ENCODE measurements around the gene XXYLT1. TPM values are rescaled to one million over a fixed set of nuclear protein-coding genes. Genes with fewer than 3 reads are reported as not detected.

The XXYLT1 gene
- polyA plus RNA-seq, 3 donors, result 2.2 to 7.7 (median 4.6) TPM

DNA sequence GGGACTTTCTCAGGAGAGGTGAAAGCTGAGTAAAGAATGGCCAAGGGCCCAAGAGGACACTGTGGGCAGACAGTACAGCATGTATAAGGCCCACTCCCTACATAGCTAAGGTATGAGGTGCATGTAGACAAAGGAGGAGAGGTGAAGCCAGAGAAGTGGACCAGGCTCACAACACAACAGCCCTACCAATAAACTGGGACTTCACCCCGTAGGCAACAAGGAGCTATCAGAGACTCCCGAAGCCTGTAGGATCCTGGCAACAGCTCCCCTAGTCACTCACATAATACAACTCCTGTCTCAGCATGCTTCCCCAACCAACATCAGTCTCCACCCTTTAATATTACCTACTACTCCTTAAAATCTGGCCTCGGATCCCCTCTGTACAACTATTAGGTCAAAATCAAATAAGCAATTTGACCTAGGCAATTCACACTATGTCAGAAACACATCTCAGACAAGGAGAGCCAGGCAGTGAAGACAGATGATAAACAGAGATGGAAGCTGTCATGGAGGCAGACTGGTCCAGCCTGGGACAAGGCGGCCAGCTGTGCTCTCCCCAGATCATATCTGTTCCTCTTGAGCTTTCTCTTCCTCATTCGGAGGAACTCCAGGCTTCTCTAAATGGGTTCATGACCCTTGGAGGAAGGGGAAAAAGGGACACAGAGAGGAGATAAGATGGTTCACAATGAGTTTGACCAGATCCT lies 1.4 kb downstream of the XXYLT1 start:
- H3K27ac ChIP-seq (ENCODE audit: low read depth, low read length), result no peak overlapping the region

GRCh38 chr3:195268576-195269309 lies 2.2 kb downstream of the XXYLT1 start:
- 95 to 96% (median 96%) methylated on average over 11 of the region's 11 CpGs for WGBS, 3 donors
- no peak overlapping the region for H3K27ac ChIP-seq (ENCODE audit: low read depth, low read length)

More for the DNA sequence above, 1.4 kb downstream of the XXYLT1 start:
- 71 to 82% (median 75%) methylated on average over 5 of the region's 5 CpGs for WGBS, 3 donors

- WGBS, 3 donors, result 83 to 89% (median 88%) methylated on average over 3 of the region's 3 CpGs
- no peak overlapping the region for H3K27ac ChIP-seq (ENCODE audit: low read depth, low read length)
These were observed 3.9 kb downstream of the XXYLT1 start for GRCh38 chr3:195267096-195267495.

GRCh38 chr3:195266428-195266827 lies 4.5 kb downstream of the XXYLT1 start:
- 90 to 98% (median 94%) methylated on average over 5 of the region's 5 CpGs for WGBS, 3 donors
- no peak overlapping the region for H3K27ac ChIP-seq (ENCODE audit: low read depth, low read length)

GRCh38 chr3:195265363-195265976 lies 5.5 kb downstream of the XXYLT1 start:
- H3K27ac ChIP-seq (ENCODE audit: low read depth, low read length), result no peak overlapping the region
- WGBS, 3 donors, result 90 to 95% (median 94%) methylated on average over 13 of the region's 13 CpGs

GRCh38 chr3:195263925-195264600 lies 6.9 kb downstream of the XXYLT1 start:
- no peak overlapping the region for H3K27ac ChIP-seq (ENCODE audit: low read depth, low read length)
- WGBS, 3 donors, result 92 to 95% (median 93%) methylated on average over 10 of the region's 10 CpGs

DNA sequence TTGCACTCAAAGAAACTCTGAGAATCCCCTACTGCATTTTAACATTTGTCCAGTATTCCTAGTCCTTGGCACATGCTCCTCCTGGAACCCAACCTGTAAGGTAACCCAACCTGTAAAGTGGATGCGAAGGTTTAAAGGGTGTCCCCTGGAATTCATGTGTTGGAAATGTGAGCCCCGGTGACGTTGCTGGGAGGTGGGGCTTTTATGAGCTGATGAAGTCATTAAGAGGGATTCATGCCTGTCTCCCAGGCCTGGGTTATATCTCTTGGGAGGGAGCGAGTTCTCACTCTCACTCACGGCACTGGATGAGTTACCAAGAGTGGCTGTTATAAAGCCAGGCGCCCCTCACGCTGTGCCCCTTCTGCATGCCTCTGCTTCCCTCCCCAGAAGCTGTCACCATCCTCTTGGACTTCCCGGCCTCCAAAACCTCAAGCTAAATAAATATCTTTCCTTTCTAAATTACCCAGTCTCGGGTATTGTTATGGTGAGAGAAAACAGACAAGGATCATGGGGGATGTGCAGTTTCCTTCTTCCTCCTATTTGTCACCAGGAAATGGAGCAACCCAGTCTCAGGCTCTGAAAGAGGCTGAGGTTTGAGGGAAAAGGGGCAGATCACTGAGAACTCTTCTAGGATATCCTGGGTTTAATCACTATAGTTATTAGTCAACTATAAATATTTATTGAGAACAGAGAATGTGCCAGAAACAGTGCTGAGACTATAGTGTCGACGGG lies 7.6 kb downstream of the XXYLT1 start:
- H3K27ac ChIP-seq (ENCODE audit: low read depth, low read length), result no peak overlapping the region
- WGBS, 3 donors, result 65 to 84% (median 70%) methylated on average over 11 of the region's 11 CpGs

DNA sequence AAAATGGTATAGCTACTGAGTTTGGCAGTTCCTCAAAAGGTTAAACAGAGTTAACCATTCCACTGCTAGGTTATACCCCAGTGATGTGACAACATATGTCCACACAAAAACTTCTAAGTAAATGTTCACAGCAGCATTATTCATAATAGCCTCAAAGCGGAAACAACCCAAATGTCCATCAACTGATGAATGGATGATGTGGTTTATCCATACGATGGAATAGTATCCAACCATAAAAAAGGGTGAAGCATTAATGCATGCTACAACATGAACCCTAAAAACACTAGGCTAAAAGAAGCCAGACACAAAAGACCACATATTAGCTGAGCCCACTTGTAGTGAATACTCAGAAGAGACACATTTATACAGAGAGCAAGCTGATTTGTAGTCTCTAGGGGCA lies 9.0 kb downstream of the XXYLT1 start:
- WGBS, 3 donors, result 97 to 99% (median 97%) methylated on average over 2 of the region's 2 CpGs
- no peak overlapping the region for H3K27ac ChIP-seq (ENCODE audit: low read depth, low read length)

DNA sequence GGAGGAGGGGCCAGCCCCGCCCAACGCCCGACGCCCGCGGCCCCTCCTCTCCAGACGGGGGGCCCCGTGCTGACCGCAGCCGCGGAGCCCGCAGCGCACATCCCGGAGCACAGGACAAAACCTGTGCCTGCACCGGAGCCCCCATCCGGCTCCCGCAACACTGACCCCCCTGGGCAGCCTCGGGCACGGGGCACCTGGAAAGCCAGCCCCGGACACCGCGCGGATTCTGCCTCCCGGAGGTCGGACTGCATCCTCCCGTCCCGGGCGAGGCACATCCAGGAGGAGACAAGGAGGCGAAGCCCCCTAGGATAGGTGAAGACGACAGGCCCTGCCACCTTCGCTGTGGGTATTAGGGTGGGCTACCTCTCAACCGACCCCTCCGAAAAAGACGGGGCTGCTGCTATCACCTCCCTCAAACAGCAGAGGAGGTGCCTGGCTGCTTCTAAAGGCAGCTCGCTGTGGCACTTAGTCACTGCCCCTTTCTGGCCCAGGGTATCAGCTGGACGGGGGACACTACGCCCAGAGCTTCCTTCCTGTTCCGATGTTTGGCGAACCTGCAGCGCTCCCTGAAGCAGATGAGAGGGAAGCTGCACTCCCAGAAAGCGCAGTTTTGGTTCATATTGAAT lies 10.6 kb downstream of the XXYLT1 start:
- no peak overlapping the region for H3K27ac ChIP-seq (ENCODE audit: low read depth, low read length)
- WGBS, 3 donors, result 4 to 11% (median 8%) methylated on average over 34 to 41 of the region's 41 CpGs

DNA sequence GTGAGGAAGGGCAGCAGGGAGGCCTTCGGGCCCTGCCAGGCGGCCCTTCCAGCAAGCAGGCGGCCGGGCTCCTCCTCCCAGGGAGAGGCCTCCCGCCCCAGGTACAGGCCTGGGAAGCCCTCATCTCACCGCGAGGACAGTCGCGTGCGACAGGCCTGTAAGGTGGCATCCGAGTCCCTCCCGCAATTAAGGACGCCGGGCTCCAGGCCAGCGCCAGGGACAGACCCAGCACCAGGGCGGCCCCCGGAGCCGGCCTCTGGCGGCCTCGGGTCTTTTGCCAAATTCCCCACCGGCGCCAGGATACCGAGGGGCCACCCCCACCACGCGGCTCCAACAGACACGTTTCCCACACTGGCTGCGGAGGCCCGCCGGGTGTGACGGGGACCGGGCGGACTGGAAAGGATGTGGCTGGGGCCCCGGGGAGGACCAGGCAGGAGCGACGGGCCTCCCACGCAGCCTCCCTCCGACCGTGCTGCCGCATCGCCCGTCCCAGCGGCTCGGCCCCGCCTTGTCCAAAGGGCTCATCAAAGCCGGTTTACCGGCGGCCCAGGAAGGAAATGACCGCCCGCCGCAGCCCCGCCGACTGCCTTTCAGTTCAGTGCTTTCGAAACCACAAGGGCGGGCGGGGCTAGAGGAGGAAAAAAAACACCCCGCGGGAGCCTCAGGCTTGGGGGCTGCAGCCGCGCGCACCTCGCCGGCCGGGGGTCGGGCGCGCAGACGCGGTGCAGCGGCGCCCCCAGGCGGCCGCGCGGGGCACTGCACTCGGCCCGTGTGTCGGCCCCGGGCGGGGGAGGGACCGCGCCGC lies 11.3 kb downstream of the XXYLT1 start:
- WGBS, 3 donors, result 2 to 10% (median 2%) methylated on average over 51 to 82 of the region's 82 CpGs
- peak overlapping the region; percentile 63 for H3K27ac ChIP-seq (ENCODE audit: low read depth, low read length)

DNA sequence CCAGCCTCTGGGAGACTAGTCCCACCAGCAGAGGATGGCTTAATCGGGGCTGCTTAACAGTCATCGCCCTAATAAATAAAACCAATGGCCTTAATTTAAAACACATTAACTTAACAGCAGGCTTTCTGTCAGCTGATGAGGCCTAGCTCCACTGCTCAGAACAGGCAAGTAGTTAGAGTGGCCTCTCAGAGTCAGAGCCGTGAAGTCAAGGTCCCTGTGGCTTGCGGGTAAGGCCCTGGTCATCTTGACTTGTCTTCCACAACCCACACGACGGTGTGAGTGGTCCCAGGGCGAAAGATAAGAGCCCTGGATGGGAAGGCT lies 11.8 kb downstream of the XXYLT1 start:
- peak overlapping the region; percentile 63 for H3K27ac ChIP-seq (ENCODE audit: low read depth, low read length)
- WGBS, 3 donors, result 40 to 61% (median 46%) methylated on average over 7 of the region's 7 CpGs

GRCh38 chr3:195258449-195259153 lies 12.4 kb downstream of the XXYLT1 start:
- WGBS, 3 donors, result 60 to 79% (median 62%) methylated on average over 14 of the region's 14 CpGs
- peak overlapping the region; percentile 63 for H3K27ac ChIP-seq (ENCODE audit: low read depth, low read length)

GRCh38 chr3:195257454-195258448 lies 13.2 kb downstream of the XXYLT1 start:
- 90 to 91% (median 91%) methylated on average over 16 of the region's 16 CpGs for WGBS, 3 donors
- no peak overlapping the region for H3K27ac ChIP-seq (ENCODE audit: low read depth, low read length)

- no peak overlapping the region for H3K27ac ChIP-seq (ENCODE audit: low read depth, low read length)
- 94 to 98% (median 95%) methylated on average over 19 of the region's 19 CpGs for WGBS, 3 donors
These were observed 14.1 kb downstream of the XXYLT1 start for GRCh38 chr3:195256639-195257453.

Data from adipose tissue (tissue), 3 donors.